ENCODE results near the gene XPO6. TPM values are rescaled to one million over a fixed set of nuclear protein-coding genes. Genes with fewer than 3 reads are reported as not detected.

The XPO6 gene
- total and polyA plus RNA-seq, 2 of the 13 experiments (the other 11 are each of a cell fraction or from before 2014, with no cell fraction given): 109 to 129 TPM

DNA sequence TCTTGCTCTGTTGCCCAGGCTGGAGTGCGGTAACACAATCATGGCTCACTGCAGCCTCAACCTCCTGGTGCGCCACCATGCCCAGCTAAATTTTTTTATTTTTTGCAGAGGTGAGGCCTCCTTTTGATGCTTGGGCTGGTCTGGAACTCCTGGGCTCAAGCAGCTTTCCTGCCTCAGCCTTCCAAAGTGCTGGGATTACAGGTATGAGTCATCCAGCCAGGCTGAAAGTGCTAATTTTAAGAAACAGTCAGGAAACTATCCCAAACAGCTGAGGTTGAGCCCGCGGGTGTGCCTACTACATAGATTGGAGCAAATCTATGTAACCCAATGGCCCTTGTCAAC is 738 bp upstream of the XPO6 start (continued):
- TF ChIP-seq, protein P1, sequence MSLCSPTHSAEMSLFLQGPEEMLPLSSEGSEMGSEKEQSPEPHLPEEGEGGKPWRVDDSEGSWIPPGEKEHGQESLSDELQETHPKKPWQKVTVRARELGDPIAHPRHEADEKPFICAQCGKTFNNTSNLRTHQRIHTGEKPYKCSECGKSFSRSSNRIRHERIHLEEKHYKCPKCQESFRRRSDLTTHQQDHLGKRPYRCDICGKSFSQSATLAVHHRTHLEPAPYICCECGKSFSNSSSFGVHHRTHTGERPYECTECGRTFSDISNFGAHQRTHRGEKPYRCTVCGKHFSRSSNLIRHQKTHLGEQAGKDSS (CRISPR knock-in tag; IDR thresholded peaks at IDR 0.05; ENCODE audit: borderline replicate concordance, low read depth): no peak
- TF ChIP-seq ZSCAN20 (CRISPR knock-in tag; IDR thresholded peaks at IDR 0.05; ENCODE audit: borderline replicate concordance) (no peak), ZNF572 (CRISPR knock-in tag; IDR thresholded peaks at IDR 0.05) (no peak), SMARCC2 (IDR thresholded peaks at IDR 0.05) (no peak), ZNF773 (CRISPR knock-in tag; IDR thresholded peaks at IDR 0.05; ENCODE audit: borderline replicate concordance) (no peak), SNAPC2 (CRISPR knock-in tag; IDR thresholded peaks at IDR 0.05) (peak; percentile 43; the same call in 1 of the 2 replicates), HIVEP1 (CRISPR knock-in tag; IDR thresholded peaks at IDR 0.05) (no peak), EP300 (IDR thresholded peaks at IDR 0.05; ENCODE audit: low read depth in 2 of 2, low read length in 2 of 2) (no peak), EP300 (CRISPR knock-in tag; IDR thresholded peaks at IDR 0.05; ENCODE audit: borderline replicate concordance) (no peak), ZBTB42 (CRISPR knock-in tag; IDR thresholded peaks at IDR 0.05) (no peak), ZBTB1 (CRISPR knock-in tag; IDR thresholded peaks at IDR 0.05; ENCODE audit: borderline replicate concordance) (no peak), STAT5B (CRISPR knock-in tag; IDR thresholded peaks at IDR 0.05) (no peak), ZMYM3 (CRISPR knock-in tag; IDR thresholded peaks at IDR 0.05) (no peak), SALL2 (CRISPR knock-in tag; IDR thresholded peaks at IDR 0.05) (no peak), ZNF160 (CRISPR knock-in tag; IDR thresholded peaks at IDR 0.05) (no peak), ZNF850 (CRISPR knock-in tag; conservative IDR thresholded peaks at IDR 0.05) (no peak), FOSL2 (CRISPR knock-in tag; IDR thresholded peaks at IDR 0.05) (peak; percentile 40), SATB2 (CRISPR knock-in tag; IDR thresholded peaks at IDR 0.05) (no peak), MEIS1 (CRISPR knock-in tag; IDR thresholded peaks at IDR 0.05; ENCODE audit: borderline replicate concordance) (0 out of 2 replicates have a peak, but pooled peaks have one; percentile 8), ZNF605 (CRISPR knock-in tag; IDR thresholded peaks at IDR 0.05) (peak; percentile 5; the same call in 1 of the 2 replicates), ZNF550 (CRISPR knock-in tag; IDR thresholded peaks at IDR 0.05; ENCODE audit: borderline replicate concordance) (no peak), ISX (CRISPR knock-in tag; conservative IDR thresholded peaks at IDR 0.05) (no peak), ZBTB38 (CRISPR knock-in tag; IDR thresholded peaks at IDR 0.05) (0 out of 2 replicates have a peak, but pooled peaks have one; percentile 86), BORCS8-MEF2B (CRISPR knock-in tag; IDR thresholded peaks at IDR 0.05) (0 out of 2 replicates have a peak, but pooled peaks have one; percentile 1), NCOR1 (IDR thresholded peaks at IDR 0.05; ENCODE audit: borderline replicate concordance, low read length) (no peak), ZNF709 (CRISPR knock-in tag; IDR thresholded peaks at IDR 0.05) (peak; percentile 73; the same call in 1 of the 2 replicates), ZNF552 (CRISPR knock-in tag; IDR thresholded peaks at IDR 0.05; ENCODE audit: borderline replicate concordance) (no peak), REXO4 (CRISPR knock-in tag; IDR thresholded peaks at IDR 0.05; ENCODE audit: borderline replicate concordance) (0 out of 2 replicates have a peak, but pooled peaks have one; percentile 46), RFXANK (CRISPR knock-in tag; IDR thresholded peaks at IDR 0.05) (no peak), RFX3 (CRISPR knock-in tag; IDR thresholded peaks at IDR 0.05) (no peak)
- TF ChIP-seq, protein P2, sequence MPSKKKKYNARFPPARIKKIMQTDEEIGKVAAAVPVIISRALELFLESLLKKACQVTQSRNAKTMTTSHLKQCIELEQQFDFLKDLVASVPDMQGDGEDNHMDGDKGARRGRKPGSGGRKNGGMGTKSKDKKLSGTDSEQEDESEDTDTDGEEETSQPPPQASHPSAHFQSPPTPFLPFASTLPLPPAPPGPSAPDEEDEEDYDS (CRISPR knock-in tag; IDR thresholded peaks at IDR 0.05): no peak
